Activated CD4-positive, alpha-beta T cell treated with anti-CD3 and anti-CD28 coated beads for 48 hours (primary cell): ENCODE data around the gene OR4K2.
"Not testable (repeated sequence)": the region's sequence is repeated elsewhere in the genome, so short reads cannot be mapped to it uniquely, and the experiment has no call there.

Experiments used
- DNase-seq: peaks from one replicate; pipeline ENCODE4 v3.0.0-alpha.2; 2020

Gene OR4K2

GRCh38 chr14:19874842-19875241 is at the start of gene OR4K2:
Gene OR4K2 (plus strand): TSS chr14:19875142. CDS start chr14:19876268, 1,126 bp downstream.
- DNase-seq, result no peak

GRCh38 chr14:19827626-19828244 is 47.2 kb upstream of the OR4K2 start:
- DNase-seq, result not testable (repeated sequence)

GRCh38 chr14:19828314-19828713 is 46.6 kb upstream of the OR4K2 start:
- DNase-seq, result no peak

- DNase-seq, result not testable (repeated sequence)
These were observed 40.6 kb upstream of the OR4K2 start for GRCh38 chr14:19834203-19834848.

- no peak for DNase-seq
These were observed 36.5 kb upstream of the OR4K2 start for GRCh38 chr14:19838433-19838832.

- DNase-seq, result no peak
These were observed 23.6 kb upstream of the OR4K2 start for GRCh38 chr14:19851365-19851764.

- not testable (repeated sequence) for DNase-seq
These were observed 8.8 kb upstream of the OR4K2 start for GRCh38 chr14:19866061-19866669.

GRCh38 chr14:19873178-19873577 is 1.8 kb upstream of the OR4K2 start:
- DNase-seq, result no peak

- no peak for DNase-seq
These were observed 3.2 kb downstream of the OR4K2 start for GRCh38 chr14:19878029-19878642.

GRCh38 chr14:19895282-19895681 is 20.3 kb downstream of the OR4K2 start:
- no peak for DNase-seq

- DNase-seq, result no peak
These were observed 26.1 kb downstream of the OR4K2 start for GRCh38 chr14:19900999-19901398.

- DNase-seq, result no peak
These were observed 27.5 kb downstream of the OR4K2 start for GRCh38 chr14:19902409-19902808.

GRCh38 chr14:19906665-19907064 is 31.7 kb downstream of the OR4K2 start:
- DNase-seq, result no peak

- DNase-seq, result no peak
These were observed 36.2 kb downstream of the OR4K2 start for GRCh38 chr14:19911114-19911513.

- DNase-seq, result no peak
These were observed 42.3 kb downstream of the OR4K2 start for GRCh38 chr14:19917243-19917642.

GRCh38 chr14:19917955-19918518 is 43.1 kb downstream of the OR4K2 start:
- no peak for DNase-seq

- no peak for DNase-seq
These were observed 43.8 kb downstream of the OR4K2 start for GRCh38 chr14:19918553-19919264.

- DNase-seq, result no peak
These were observed 45.2 kb downstream of the OR4K2 start, which contains the start of gene OR4K5 for GRCh38 chr14:19920021-19920657. Gene OR4K5 (plus strand): TSS chr14:19920607. CDS start chr14:19920607, 0 bp downstream.

GRCh38 chr14:19930617-19931016 is 55.7 kb downstream of the OR4K2 start, which contains the start of gene OR4K1:
Gene OR4K1 (plus strand): TSS chr14:19930917. CDS start chr14:19935667, 4,750 bp downstream.
- no peak for DNase-seq
